ENCODE data around the gene MTMR3. TPM values are rescaled to one million over a fixed set of nuclear protein-coding genes. Genes with fewer than 3 reads are reported as not detected.
A peak's percentile ranks its signal among the peaks of the same experiment; 100 is the strongest.

MTMR3 gene
- total RNA-seq, 1 experiment from 2014 or later = 12.1 TPM

GRCh38 chr22:30044369-30044768 lies 161.4 kb downstream of the MTMR3 start:
- ChIA-PET POLR2A (ENCODE audit: unreplicated experiment) (no interaction called here), CTCF (no interaction called here)
- DNase-seq (peak; percentile 71), ATAC-seq (peak; percentile 62)
- H3K4me2 ChIP-seq (ENCODE audit: low read length) = peak overlapping the region; percentile 37
- H3K9ac ChIP-seq (ENCODE audit: low read length) = no peak overlapping the region
- no peaks in the 10 kb centered on the region for H3K79me2 ChIP-seq (ENCODE audit: low read length)
- no peaks in the 10 kb centered on the region for H3K9me2 ChIP-seq (replicated peaks; ENCODE audit: low read length)
- H3K4me3 ChIP-seq (ENCODE audit: low read length) = no peak overlapping the region
- no peaks in the 10 kb centered on the region for H3F3A ChIP-seq (ENCODE audit: low read length, unreplicated experiment)
- no peaks in the 10 kb centered on the region for H3K27me3 ChIP-seq (ENCODE audit: low read length)
- TF ChIP-seq EZH2phosphoT487 (IDR thresholded peaks at IDR 0.05; ENCODE audit: borderline replicate concordance, low read length) (no peak), EZH2 (IDR thresholded peaks at IDR 0.05; ENCODE audit: low read length, unreplicated experiment) (no peak), CTCF (conservative IDR thresholded peaks at IDR 0.05; ENCODE audit: low read depth, low read length) (no peak)
- no peaks in the 10 kb centered on the region for H3K9me3 ChIP-seq (ENCODE audit: low read length)
- no peaks in the 10 kb centered on the region for H3K36me3 ChIP-seq (ENCODE audit: low read depth, low read length)
- peak overlapping the region; percentile 45 for H3K27ac ChIP-seq (ENCODE audit: low read length)
- no peaks in the 10 kb centered on the region for H4K20me1 ChIP-seq (ENCODE audit: low read length)
- intact Hi-C loops (cut with micrococcal nuclease) = no loop called here
- BruUV-seq (replicated peaks) = no TSS peak
- H3K4me1 ChIP-seq (ENCODE audit: insufficient read depth, low read length) = peaks cover 19% of the 10 kb centered on the region
- no peak overlapping the region for H2AFZ ChIP-seq (ENCODE audit: low read length)

- Histone ChIP-seq H3K9me2 (replicated peaks; ENCODE audit: low read length) (no peaks in the 10 kb centered on the region), H3K4me1 (ENCODE audit: insufficient read depth, low read length) (peaks cover 19% of the 10 kb centered on the region), H2AFZ (ENCODE audit: low read length) (no peak overlapping the region), H3K79me2 (ENCODE audit: low read length) (no peaks in the 10 kb centered on the region), H3K9me3 (ENCODE audit: low read length) (no peaks in the 10 kb centered on the region), H3K4me2 (ENCODE audit: low read length) (0 out of 2 replicates have a peak overlapping the region, but pooled peaks have one; percentile 5), H3K4me3 (ENCODE audit: low read length) (no peak overlapping the region), H3K27ac (ENCODE audit: low read length) (peak overlapping the region; percentile 22; the same call in 1 of the 2 replicates), H4K20me1 (ENCODE audit: low read length) (no peaks in the 10 kb centered on the region), H3K9ac (ENCODE audit: low read length) (no peak overlapping the region), H3K36me3 (ENCODE audit: low read depth, low read length) (no peaks in the 10 kb centered on the region), H3F3A (ENCODE audit: low read length, unreplicated experiment) (no peaks in the 10 kb centered on the region), H3K27me3 (ENCODE audit: low read length) (no peaks in the 10 kb centered on the region)
- POLR2A ChIA-PET (ENCODE audit: unreplicated experiment) = no interaction called here
- ATAC-seq (no peak), DNase-seq (no peak)
- no TSS peak for BruUV-seq (replicated peaks)
- TF ChIP-seq EZH2phosphoT487 (IDR thresholded peaks at IDR 0.05; ENCODE audit: borderline replicate concordance, low read length) (no peak), CTCF (conservative IDR thresholded peaks at IDR 0.05; ENCODE audit: low read depth, low read length) (no peak), EZH2 (IDR thresholded peaks at IDR 0.05; ENCODE audit: low read length, unreplicated experiment) (no peak)
- CTCF ChIA-PET = no interaction called here
- intact Hi-C loops (cut with micrococcal nuclease) = no loop called here
These were observed 162.0 kb downstream of the MTMR3 start for GRCh38 chr22:30044881-30045493.

GRCh38 chr22:30045494-30045887 lies 162.5 kb downstream of the MTMR3 start:
- Histone ChIP-seq H4K20me1 (ENCODE audit: low read length) (no peaks in the 10 kb centered on the region), H3K4me3 (ENCODE audit: low read length) (no peak overlapping the region), H3K9me2 (replicated peaks; ENCODE audit: low read length) (no peaks in the 10 kb centered on the region), H3K36me3 (ENCODE audit: low read depth, low read length) (no peaks in the 10 kb centered on the region), H3K4me2 (ENCODE audit: low read length) (no peak overlapping the region), H3K27me3 (ENCODE audit: low read length) (no peaks in the 10 kb centered on the region), H3K27ac (ENCODE audit: low read length) (no peak overlapping the region), H3K9me3 (ENCODE audit: low read length) (no peaks in the 10 kb centered on the region), H3K9ac (ENCODE audit: low read length) (no peak overlapping the region), H3F3A (ENCODE audit: low read length, unreplicated experiment) (no peaks in the 10 kb centered on the region), H3K79me2 (ENCODE audit: low read length) (no peaks in the 10 kb centered on the region), H2AFZ (ENCODE audit: low read length) (no peak overlapping the region), H3K4me1 (ENCODE audit: insufficient read depth, low read length) (peaks cover 19% of the 10 kb centered on the region)
- ChIA-PET CTCF (no interaction called here), POLR2A (ENCODE audit: unreplicated experiment) (no interaction called here)
- no TSS peak for BruUV-seq (replicated peaks)
- intact Hi-C loops (cut with micrococcal nuclease) = no loop called here
- TF ChIP-seq EZH2phosphoT487 (IDR thresholded peaks at IDR 0.05; ENCODE audit: borderline replicate concordance, low read length) = no peak
- no peak for TF ChIP-seq EZH2 (IDR thresholded peaks at IDR 0.05; ENCODE audit: low read length, unreplicated experiment)
- no peak for TF ChIP-seq CTCF (conservative IDR thresholded peaks at IDR 0.05; ENCODE audit: low read depth, low read length)
- ATAC-seq (no peak), DNase-seq (no peak)

All from PC-3 (cell line).